HG02973 (cell line): ENCODE data around the gene CENPX.

Experiments
- ATAC-seq: cut with Tn5 transposase; IDR thresholded peaks from one replicate; pipeline ENCODE4 v1.9.1; 2021; ENCODE audit warnings: moderate library complexity; ENCODE audit not compliant: unreplicated experiment

Gene CENPX

GRCh38 chr17:82055023-82055964 lies 32.6 kb upstream of the CENPX start:
- ATAC-seq = no peak

- no peak for ATAC-seq
Measured at GRCh38 chr17:82054351-82055022, 31.8 kb upstream of the CENPX start.

GRCh38 chr17:82053556-82054263 lies 31.0 kb upstream of the CENPX start:
- no peak for ATAC-seq

GRCh38 chr17:82053130-82053529 lies 30.5 kb upstream of the CENPX start:
- ATAC-seq = no peak

GRCh38 chr17:82052638-82053059 lies 30.0 kb upstream of the CENPX start:
- no peak for ATAC-seq

GRCh38 chr17:82051776-82052637 lies 29.3 kb upstream of the CENPX start, which contains the start of the genes GPS1 and RFNG:
GPS1 (plus strand) TSS chr17:82051898; CDS start chr17:82051932, 34 bp downstream.
RFNG (minus strand) TSS chr17:82051811; CDS start chr17:82051766, 45 bp downstream.
- no peak for ATAC-seq

GRCh38 chr17:82050761-82051641 lies 28.3 kb upstream of the CENPX start:
- ATAC-seq = no peak

- ATAC-seq = no peak
Measured at GRCh38 chr17:82050152-82050760, 27.6 kb upstream of the CENPX start.

GRCh38 chr17:82049521-82049971 lies 26.9 kb upstream of the CENPX start:
- ATAC-seq = no peak

GRCh38 chr17:82049106-82049505 lies 26.4 kb upstream of the CENPX start:
- ATAC-seq = no peak

GRCh38 chr17:82048571-82048971 lies 25.9 kb upstream of the CENPX start:
- no peak for ATAC-seq

GRCh38 chr17:82047914-82048570 lies 25.4 kb upstream of the CENPX start:
- no peak for ATAC-seq

- ATAC-seq = no peak
Measured at GRCh38 chr17:82047379-82047778, 24.7 kb upstream of the CENPX start.

- ATAC-seq = no peak
Measured at GRCh38 chr17:82046903-82047302, 24.2 kb upstream of the CENPX start.

- no peak for ATAC-seq
Measured at GRCh38 chr17:82045936-82046484, 23.3 kb upstream of the CENPX start.

GRCh38 chr17:82043507-82043906 lies 20.8 kb upstream of the CENPX start:
- no peak for ATAC-seq

GRCh38 chr17:82042649-82043048 lies 20.0 kb upstream of the CENPX start:
- no peak for ATAC-seq
